ENCODE data around the gene SNX14. TPM values are rescaled to one million over a fixed set of nuclear protein-coding genes. Genes with fewer than 3 reads are reported as not detected.

The SNX14 gene
- total and polyA plus RNA-seq, 2 of the 8 experiments (the other 6 are each of a cell fraction or from before 2014, with no cell fraction given): 11.9 to 24.2 TPM

DNA sequence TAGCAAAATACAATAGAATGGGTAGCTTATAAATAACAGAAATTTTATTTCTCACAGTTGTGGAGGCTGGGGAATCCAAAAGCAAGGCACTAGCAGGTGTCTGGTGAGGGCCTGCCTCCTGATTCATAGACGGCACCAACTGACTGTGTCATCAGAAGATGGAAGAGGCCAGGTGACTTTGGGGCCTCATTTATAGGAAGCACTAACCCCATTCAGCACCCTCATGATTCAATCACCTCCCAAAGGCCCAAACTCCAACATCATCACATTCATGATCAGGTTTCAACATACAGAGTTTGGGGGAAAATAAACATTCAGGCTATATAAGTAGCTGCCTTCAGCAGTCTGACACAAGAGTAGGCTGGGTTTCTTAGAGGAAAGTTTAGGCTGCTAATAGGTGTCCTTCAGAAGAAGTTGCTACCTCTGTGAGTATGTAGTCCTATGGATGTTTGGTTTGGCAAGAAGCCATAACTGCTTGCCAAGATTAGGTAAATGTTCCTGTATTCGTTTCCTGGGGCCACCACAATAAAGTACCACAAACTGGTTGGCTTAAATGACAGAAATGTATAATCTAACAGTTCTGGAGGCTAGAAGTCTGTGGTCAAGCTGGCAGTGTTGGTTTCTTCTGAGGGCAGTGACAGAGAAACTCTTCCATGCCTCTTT, 94.9 kb downstream of the SNX14 start:
- ChIA-PET POLR2A (ENCODE audit: partially characterized antibody) (no interaction called here), CTCF (ENCODE audit: partially characterized antibody) (interaction anchor here (1.5 to 9.5 kb wide), 3 partner anchors 16 to 143 kb away, joined by 4 to 71 read pairs (median 8); no protein-coding TSS in a partner anchor)
- H2AK5ac ChIP-seq (ENCODE audit: low read depth, low read length): no peak overlapping the region
- H2BK12ac ChIP-seq (ENCODE audit: low read depth, low read length): no peak overlapping the region
- FAIRE-seq (no peak), DNase-seq (ENCODE audit: low read depth in 1 of 2, low spot score in 2 of 2) (no peak)
- no peak overlapping the region for H3K56ac ChIP-seq (replicated peaks; ENCODE audit: insufficient read length, low read depth, low read length)
- no peak overlapping the region for H4K5ac ChIP-seq (ENCODE audit: insufficient read length, low read depth, low read length)
- no peak overlapping the region for H2BK120ac ChIP-seq (replicated peaks; ENCODE audit: low read depth, low read length)
- peaks cover 7 to 8% of the 10 kb centered on the region in 2 experiments; a peak in 3 of 4 replicates for H3K9me3 ChIP-seq (ENCODE audit: insufficient read depth in 2 of 2, low read depth in 1 of 2, low read length in 1 of 2)
- H3K4me3 ChIP-seq (ENCODE audit: extremely low read depth in 1 of 4, insufficient read depth in 2 of 4, low read depth in 3 of 4, low read length in 4 of 4): no peak overlapping the region
- no peak overlapping the region for H3K27ac ChIP-seq (ENCODE audit: low read depth, low read length)
- H3K79me1 ChIP-seq (ENCODE audit: low read depth, low read length): no peaks in the 10 kb centered on the region
- H2BK15ac ChIP-seq (ENCODE audit: low read length): no peak overlapping the region
- H3K9ac ChIP-seq (replicated peaks in 1 of 4; ENCODE audit: extremely low read depth in 1 of 4, low read depth in 3 of 4, low read length in 3 of 4): no peak overlapping the region
- no peak overlapping the region for H2BK5ac ChIP-seq (ENCODE audit: low read depth, low read length)
- WGBS, 2 experiments (ENCODE audit: extremely low coverage in 1 of 2, insufficient coverage in 1 of 2, insufficient read length in 1 of 2, insufficient replicate concordance in 2 of 2, low coverage in 1 of 2, low lambda C conversion rate in 2 of 2, missing lambda C conversion rate in 1 of 2): 98% methylated on average over 2 of the region's 2 CpGs; no CpG with 5 or more reads in 1 of the 2 experiments
- H4K8ac ChIP-seq (ENCODE audit: extremely low read depth, insufficient read depth, low read length): no peak overlapping the region
- no peak overlapping the region for H4K91ac ChIP-seq (replicated peaks; ENCODE audit: insufficient read length, low read length)
- H3K36me3 ChIP-seq (ENCODE audit: control insufficient read depth in 2 of 4, insufficient read depth in 4 of 4, low read length in 3 of 4): no peaks in the 10 kb centered on the region
- H3K18ac ChIP-seq (ENCODE audit: extremely low read depth, low read length): no peak overlapping the region
- no peak overlapping the region for H2BK20ac ChIP-seq (ENCODE audit: low read length)
- H4K20me1 ChIP-seq (replicated peaks in 1 of 2; ENCODE audit: control insufficient read depth in 1 of 2, insufficient read depth in 2 of 2, low read length in 2 of 2): no peaks in the 10 kb centered on the region
- no peak overlapping the region for H3K4ac ChIP-seq (replicated peaks; ENCODE audit: insufficient read length, low read depth, low read length)
- H3K23me2 ChIP-seq (ENCODE audit: low read depth, low read length): no peaks in the 10 kb centered on the region
- H3K23ac ChIP-seq (ENCODE audit: insufficient read length): no peak overlapping the region
- H3K14ac ChIP-seq (ENCODE audit: insufficient read length): no peak overlapping the region
- H3K4me2 ChIP-seq (ENCODE audit: insufficient read depth in 1 of 2, low read depth in 2 of 2, low read length in 2 of 2): no peak overlapping the region
- H3K27me3 ChIP-seq (replicated peaks in 1 of 4; ENCODE audit: control insufficient read depth in 3 of 4, extremely low read depth in 1 of 4, insufficient read depth in 3 of 4, low read length in 3 of 4): no peaks in the 10 kb centered on the region
- H3K4me1 ChIP-seq (replicated peaks in 1 of 4; ENCODE audit: control insufficient read depth in 3 of 4, insufficient read depth in 4 of 4, low read length in 3 of 4): no peaks in the 10 kb centered on the region
- no peak for TF ChIP-seq RBBP5 (IDR thresholded peaks at IDR 0.05; ENCODE audit: borderline replicate concordance, low read depth, low read length)
- TF ChIP-seq, protein P1, sequence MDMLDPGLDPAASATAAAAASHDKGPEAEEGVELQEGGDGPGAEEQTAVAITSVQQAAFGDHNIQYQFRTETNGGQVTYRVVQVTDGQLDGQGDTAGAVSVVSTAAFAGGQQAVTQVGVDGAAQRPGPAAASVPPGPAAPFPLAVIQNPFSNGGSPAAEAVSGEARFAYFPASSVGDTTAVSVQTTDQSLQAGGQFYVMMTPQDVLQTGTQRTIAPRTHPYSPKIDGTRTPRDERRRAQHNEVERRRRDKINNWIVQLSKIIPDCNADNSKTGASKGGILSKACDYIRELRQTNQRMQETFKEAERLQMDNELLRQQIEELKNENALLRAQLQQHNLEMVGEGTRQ (IDR thresholded peaks at IDR 0.05; ENCODE audit: low read length): no peak
- no peak for TF ChIP-seq ASH2L (IDR thresholded peaks at IDR 0.05; ENCODE audit: low read length)
- no peak for TF ChIP-seq EGR1 (IDR thresholded peaks at IDR 0.05; ENCODE audit: borderline replicate concordance, low read depth, low read length)
- no peak for TF ChIP-seq SIX5 (IDR thresholded peaks at IDR 0.05; ENCODE audit: low read depth, low read length)
- TF ChIP-seq, protein P2, sequence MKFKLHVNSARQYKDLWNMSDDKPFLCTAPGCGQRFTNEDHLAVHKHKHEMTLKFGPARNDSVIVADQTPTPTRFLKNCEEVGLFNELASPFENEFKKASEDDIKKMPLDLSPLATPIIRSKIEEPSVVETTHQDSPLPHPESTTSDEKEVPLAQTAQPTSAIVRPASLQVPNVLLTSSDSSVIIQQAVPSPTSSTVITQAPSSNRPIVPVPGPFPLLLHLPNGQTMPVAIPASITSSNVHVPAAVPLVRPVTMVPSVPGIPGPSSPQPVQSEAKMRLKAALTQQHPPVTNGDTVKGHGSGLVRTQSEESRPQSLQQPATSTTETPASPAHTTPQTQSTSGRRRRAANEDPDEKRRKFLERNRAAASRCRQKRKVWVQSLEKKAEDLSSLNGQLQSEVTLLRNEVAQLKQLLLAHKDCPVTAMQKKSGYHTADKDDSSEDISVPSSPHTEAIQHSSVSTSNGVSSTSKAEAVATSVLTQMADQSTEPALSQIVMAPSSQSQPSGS (IDR thresholded peaks at IDR 0.05; ENCODE audit: low read length): no peak
- no peak for TF ChIP-seq POLR2AphosphoS5 (IDR thresholded peaks at IDR 0.05; ENCODE audit: low read depth, low read length)
- H3K79me2 ChIP-seq (ENCODE audit: control insufficient read depth in 1 of 2, insufficient read depth in 2 of 2, low read length in 2 of 2): no peaks in the 10 kb centered on the region
- no peak overlapping the region for H2AFZ ChIP-seq (ENCODE audit: low read length)

All from H1 (cell line).